Mesothelial cell of epicardium (in vitro differentiated cells): ENCODE results near the gene MAP4K3. TPM values are rescaled to one million over a fixed set of nuclear protein-coding genes. Genes with fewer than 3 reads are reported as not detected.

Experiments
- DNase-seq, 2 experiments: peaks; one replicate each; pipeline ENCODE4 v3.0.0; 2021; ENCODE audit warnings: low spot score in 2 of 2; ENCODE audit not compliant: unreplicated experiment in 2 of 2
- H3K27ac Mint-ChIP-seq: 2 replicates; pipeline ENCODE4 v1.8.0; 2021; ENCODE audit warnings: mixed read lengths
- H3K27me3 Mint-ChIP-seq: 2 replicates; pipeline ENCODE4 v1.8.0; 2021; ENCODE audit warnings: low read depth, mixed read lengths
- H3K36me3 Mint-ChIP-seq: 2 replicates; pipeline ENCODE4 v1.8.0; 2021; ENCODE audit warnings: mixed read lengths
- H3K4me1 Mint-ChIP-seq: 2 replicates; pipeline ENCODE4 v1.8.0; 2021; ENCODE audit warnings: mixed read lengths
- H3K4me3 Mint-ChIP-seq: 2 replicates; pipeline ENCODE4 v1.8.0; 2021; ENCODE audit warnings: mild to moderate bottlenecking, moderate library complexity, mixed read lengths
- H3K9me3 Mint-ChIP-seq: 2 replicates; pipeline ENCODE4 v1.8.0; 2021; ENCODE audit warnings: mixed read lengths
- CTCF ChIP-seq: fragments of 200-600 bp; sonication (generic); IDR thresholded peaks from one replicate; pipeline ENCODE4 v1.5.0; 2021; ENCODE audit warnings: antibody characterized with exemption; ENCODE audit not compliant: unreplicated experiment
- total RNA-seq: library from RNA; stranded (reverse); gene quantifications from 3 replicates; pipeline ENCODE4 v1.2.1, GENCODE V29; 2021

Gene MAP4K3
- total RNA-seq, 1 donor from 2014 or later: 78.0 TPM

GRCh38 chr2:39421354-39421753 is 15.7 kb downstream of the MAP4K3 start:
- Mint-ChIP-seq H3K36me3 (peaks cover 4% of the 10 kb centered on the region), H3K27me3 (no peaks in the 10 kb centered on the region), H3K9me3 (peaks cover 3% of the 10 kb centered on the region), H3K4me1 (peaks cover 19% of the 10 kb centered on the region), H3K4me3 (no peak overlapping the region), H3K27ac (no peak overlapping the region)
- no peak for TF ChIP-seq CTCF
- DNase-seq: no peak

- Mint-ChIP-seq H3K27me3 (no peaks in the 10 kb centered on the region), H3K4me3 (no peak overlapping the region), H3K36me3 (peaks cover 4% of the 10 kb centered on the region), H3K4me1 (peaks cover 21% of the 10 kb centered on the region), H3K27ac (no peak overlapping the region), H3K9me3 (peaks cover 3% of the 10 kb centered on the region)
- DNase-seq: no peak
- no peak for TF ChIP-seq CTCF
Observed at GRCh38 chr2:39419282-39420223, 17.5 kb downstream of the MAP4K3 start.

- Mint-ChIP-seq H3K4me3 (no peak overlapping the region), H3K36me3 (peaks cover 2% of the 10 kb centered on the region), H3K4me1 (peaks cover 24% of the 10 kb centered on the region), H3K27me3 (no peaks in the 10 kb centered on the region), H3K9me3 (peaks cover 3% of the 10 kb centered on the region), H3K27ac (peak overlapping the region; percentile 36)
- DNase-seq: no peak
- no peak for TF ChIP-seq CTCF
Observed at GRCh38 chr2:39418491-39418890, 18.6 kb downstream of the MAP4K3 start.

- no peak overlapping the region for H3K4me3 Mint-ChIP-seq
- no peaks in the 10 kb centered on the region for H3K36me3 Mint-ChIP-seq
- H3K9me3 Mint-ChIP-seq: no peaks in the 10 kb centered on the region
- DNase-seq: no peak
- TF ChIP-seq CTCF: no peak
- no peak overlapping the region for H3K27ac Mint-ChIP-seq
- H3K4me1 Mint-ChIP-seq: peaks cover 40% of the 10 kb centered on the region
- no peaks in the 10 kb centered on the region for H3K27me3 Mint-ChIP-seq
Observed at GRCh38 chr2:39416140-39416539, 20.9 kb downstream of the MAP4K3 start.

GRCh38 chr2:39413063-39413737 is 23.9 kb downstream of the MAP4K3 start:
- H3K36me3 Mint-ChIP-seq: no peaks in the 10 kb centered on the region
- H3K4me1 Mint-ChIP-seq: peaks cover 52% of the 10 kb centered on the region
- no peak for DNase-seq
- H3K9me3 Mint-ChIP-seq: no peaks in the 10 kb centered on the region
- TF ChIP-seq CTCF: no peak
- H3K27me3 Mint-ChIP-seq: no peaks in the 10 kb centered on the region
- H3K27ac Mint-ChIP-seq: no peak overlapping the region
- H3K4me3 Mint-ChIP-seq: no peak overlapping the region
